SK-N-SH (cell line): Measurements from ENCODE around the gene PDE10A. TPM values are rescaled to one million over a fixed set of nuclear protein-coding genes. Genes with fewer than 3 reads are reported as not detected.

Experiments
- CTCF ChIA-PET: fragments of 300-600, 350-600 bp; formaldehyde crosslinking; extraction: SDS; loops from one replicate; lab custom pipeline; 2021; lab: Yijun Ruan, JAX
- POLR2A ChIA-PET: fragments of 350-600 bp; sonication (Branson Sonifier 250); formaldehyde crosslinking; extraction: SDS; loops from one replicate; lab custom pipeline; 2020; ENCODE audit warnings: antibody characterized with exemption, inconsistent platforms; lab: Yijun Ruan, JAX
- DNase-seq: peaks from one replicate; pipeline ENCODE4 v3.0.0; 2012
- H2AFZ ChIP-seq: fragments of 200-600 bp; sonication (generic); 2 replicates; pipeline ENCODE4 v1.8.1; 2016; ENCODE audit warnings: antibody characterized with exemption, mild to moderate bottlenecking, low read depth
- H3F3A ChIP-seq: fragments of 200-600 bp; sonication (generic); replicated peaks from 2 replicates; pipeline ENCODE3; 2016; ENCODE audit warnings: antibody characterized with exemption, mild to moderate bottlenecking; ENCODE audit not compliant: insufficient read depth
- H3K27ac ChIP-seq, 2 experiments: fragments of 200-500 bp in 1 of 2; fragments of 200-600 bp in 1 of 2; sonication (Bioruptor generic) in 1 of 2; sonication (generic), shearing (Covaris generic) in 1 of 2; 2 replicates each; pipeline versions ENCODE4 v1.5.1 to v1.6.1; 2014 to 2016; ENCODE audit warnings: low read depth in 2 of 2, inconsistent platforms in 1 of 2, low read length in 1 of 2, mild to moderate bottlenecking in 1 of 2, mixed read lengths in 1 of 2
- H3K27me3 ChIP-seq: fragments of 200-600 bp; sonication (generic), shearing (Covaris generic); 2 replicates; pipeline ENCODE4 v1.6.1; 2016; ENCODE audit warnings: mixed run types; ENCODE audit not compliant: insufficient read depth
- H3K36me3 ChIP-seq, 2 experiments: fragments of 200-500 bp in 1 of 2; fragments of 200-600 bp in 1 of 2; sonication (Bioruptor generic) in 1 of 2; sonication (generic) in 1 of 2; replicated peaks in 1 of 2; 2 replicates each; pipeline versions ENCODE3 to v1.5.1; 2014 to 2016; ENCODE audit warnings: low read length in 1 of 2, mild to moderate bottlenecking in 1 of 2; ENCODE audit not compliant: insufficient read depth in 2 of 2, control insufficient read depth in 1 of 2
- H3K4me1 ChIP-seq, 2 experiments: fragments of 200-500 bp in 1 of 2; fragments of 200-600 bp in 1 of 2; sonication (Bioruptor generic) in 1 of 2; sonication (generic), shearing (Covaris generic) in 1 of 2; 2 replicates each; pipeline versions ENCODE4 v1.5.1 to v1.6.1; 2014 to 2016; ENCODE audit warnings: low read depth in 1 of 2, low read length in 1 of 2, mixed run types in 1 of 2; ENCODE audit not compliant: insufficient read depth in 2 of 2, control insufficient read depth in 1 of 2
- H3K4me2 ChIP-seq: fragments of 200-600 bp; sonication (generic), shearing (Covaris generic); 2 replicates; pipeline ENCODE4 v1.6.1; 2017; ENCODE audit warnings: mixed run types
- H3K4me3 ChIP-seq, 2 experiments: fragments of 200-500 bp in 1 of 2; fragments of 200-600 bp in 1 of 2; sonication (Bioruptor generic) in 1 of 2; sonication (generic), shearing (Covaris generic) in 1 of 2; 2 replicates each; pipeline versions ENCODE4 v1.5.1 to v1.8.1; 2014 to 2016; ENCODE audit warnings: low read depth in 2 of 2, inconsistent platforms in 1 of 2, low read length in 1 of 2, mild to moderate bottlenecking in 1 of 2, mixed read lengths in 1 of 2, moderate library complexity in 1 of 2
- H3K79me2 ChIP-seq: fragments of 200-600 bp; sonication (generic); 2 replicates; pipeline ENCODE4 v1.8.1; 2017; ENCODE audit warnings: mild to moderate bottlenecking; ENCODE audit not compliant: insufficient read depth
- H3K9ac ChIP-seq: fragments of 200-600 bp; sonication (generic); 2 replicates; pipeline ENCODE4 v1.6.1; 2017; ENCODE audit warnings: mixed run types
- H3K9me2 ChIP-seq: fragments of 200-600 bp; sonication (generic); 2 replicates; pipeline ENCODE4 v1.6.1; 2017; ENCODE audit warnings: mixed run types
- H3K9me3 ChIP-seq: fragments of 200-600 bp; sonication (generic); 2 replicates; pipeline ENCODE4 v1.6.1; 2017; ENCODE audit warnings: mixed run types, mild to moderate bottlenecking, moderate library complexity
- H4K20me1 ChIP-seq: fragments of 200-600 bp; sonication (generic); 2 replicates; pipeline ENCODE4 v1.6.1; 2017; ENCODE audit warnings: mild to moderate bottlenecking, mixed run types; ENCODE audit not compliant: insufficient read depth
- CHD2 ChIP-seq: fragments of 150-350 bp; IDR thresholded peaks from 2 replicates; pipeline ENCODE4 v1.6.1; 2018; ENCODE audit warnings: low read length; ENCODE audit not compliant: partially characterized antibody
- EZH2phosphoT487 ChIP-seq: fragments of 200-600 bp; sonication (generic); IDR thresholded peaks from 2 replicates; pipeline ENCODE4 v1.6.1; 2017; ENCODE audit warnings: low read depth, mixed run types, mild to moderate bottlenecking, antibody characterized with exemption, moderate library complexity, borderline replicate concordance
- FOSL2 ChIP-seq: IDR thresholded peaks from 2 replicates; pipeline ENCODE4 v1.4.0; 2012; ENCODE audit warnings: low read depth, mild to moderate bottlenecking, moderate library complexity, borderline replicate concordance
- FOXJ3 ChIP-seq: sonication (generic); formaldehyde crosslinking; IDR thresholded peaks from 2 replicates; pipeline ENCODE4 v1.5.1; 2020; ENCODE audit warnings: mild to moderate bottlenecking, missing genetic modification reagents
- FOXM1 ChIP-seq: IDR thresholded peaks from 2 replicates; pipeline ENCODE4 v1.4.0; 2012; ENCODE audit warnings: low read depth, mild to moderate bottlenecking
- GABPA ChIP-seq: IDR thresholded peaks from 2 replicates; pipeline ENCODE4 v1.4.0; 2012; ENCODE audit warnings: low read depth, mild to moderate bottlenecking
- GATA2 ChIP-seq: sonication (generic); formaldehyde crosslinking; IDR thresholded peaks from 2 replicates; pipeline ENCODE4 v1.5.0; 2020; ENCODE audit warnings: mild to moderate bottlenecking, missing genetic modification reagents
- MAX ChIP-seq: IDR thresholded peaks from 2 replicates; pipeline ENCODE4 v1.4.0; 2012; ENCODE audit warnings: low read depth
- MXI1 ChIP-seq: IDR thresholded peaks from 2 replicates; pipeline ENCODE4 v1.6.1; 2012; ENCODE audit warnings: mild to moderate bottlenecking, low read depth, low read length, improper control_type of control experiment
- PBX3 ChIP-seq: IDR thresholded peaks from 2 replicates; pipeline ENCODE4; 2012
- REST ChIP-seq: IDR thresholded peaks from 2 replicates; pipeline ENCODE4 v1.6.1; 2012; ENCODE audit warnings: mild to moderate bottlenecking, low read depth, low read length, moderate library complexity
- SIN3A ChIP-seq: IDR thresholded peaks from 2 replicates; pipeline ENCODE4 v1.6.1; 2012; ENCODE audit warnings: low read depth, mild to moderate bottlenecking, low read length, moderate library complexity, borderline replicate concordance
- TAF1 ChIP-seq: IDR thresholded peaks from 2 replicates; pipeline ENCODE4 v1.6.1; 2012; ENCODE audit warnings: low read depth, mild to moderate bottlenecking, low read length, moderate library complexity, borderline replicate concordance
- TCF12 ChIP-seq: IDR thresholded peaks from 2 replicates; pipeline ENCODE4 v1.4.0; 2012
- USF2 ChIP-seq: fragments of 150-350 bp; IDR thresholded peaks from 2 replicates; pipeline ENCODE4 v1.6.1; 2017; ENCODE audit warnings: antibody characterized with exemption, low read length, low read depth, borderline replicate concordance
- YY1 ChIP-seq: IDR thresholded peaks from 2 replicates; pipeline ENCODE4 v1.4.0; 2012; ENCODE audit warnings: low read depth, mild to moderate bottlenecking
- WGBS: methylation state at CpG from one replicate; pipeline ENCODE4 v1.1.6; 2017; ENCODE audit warnings: low lambda C conversion rate; 5-methylcytosine and 5-hydroxymethylcytosine counted together
- polyA plus RNA-seq, 3 experiments: library from polyadenylated mRNA; depleted of rRNA; stranded (reverse); fragments of >200 nt; gene quantifications; 2 replicates each; pipeline ENCODE4 v1.2.3, GENCODE V29; 2012

The PDE10A gene
- polyA plus RNA-seq, 1 of the 3 experiments (the other 2 are of a cell fraction) = 0.43 TPM

GRCh38 chr6:165630544-165630953 lies 32.5 kb downstream of the PDE10A start:
- H3F3A ChIP-seq = no peaks in the 10 kb centered on the region
- no peaks in the 10 kb centered on the region for H3K36me3 ChIP-seq
- H3K9me3 ChIP-seq = no peaks in the 10 kb centered on the region
- DNase-seq = no peak
- no peaks in the 10 kb centered on the region for H4K20me1 ChIP-seq
- TF ChIP-seq CHD2 (no peak), FOXM1 (no peak), EZH2phosphoT487 (no peak), GABPA (no peak), PBX3 (no peak), MAX (no peak), TAF1 (no peak), REST (no peak), FOXJ3 (CRISPR knock-in tag) (no peak), GATA2 (no peak), SIN3A (no peak), FOSL2 (no peak), MXI1 (no peak), USF2 (no peak), TCF12 (no peak), YY1 (no peak)
- TF ChIP-seq, all 33 proteins: peak for 0
- CTCF ChIA-PET = no interaction called here
- H3K4me1 ChIP-seq = no peaks in the 10 kb centered on the region; a peak in 1 of 4 replicates
- no peak overlapping the region for H3K4me2 ChIP-seq
- H2AFZ ChIP-seq = no peak overlapping the region
- H3K79me2 ChIP-seq = no peaks in the 10 kb centered on the region
- H3K9ac ChIP-seq = no peak overlapping the region
- POLR2A ChIA-PET = no interaction called here
- no peaks in the 10 kb centered on the region for H3K27me3 ChIP-seq
- no peak overlapping the region for H3K4me3 ChIP-seq
- WGBS = 54% methylated on average over 6 of the region's 6 CpGs
- no peaks in the 10 kb centered on the region for H3K9me2 ChIP-seq
- no peak overlapping the region for H3K27ac ChIP-seq
